A673 (cell line): ENCODE measurements around the gene PJA2.

ENCODE experiments used
- CTCF ChIP-seq: fragments of 300-800, 200-600 bp; sonication (generic); conservative IDR thresholded peaks from 2 replicates; pipeline ENCODE4 v1.5.1; 2017; ENCODE audit warnings: low read depth, mild to moderate bottlenecking, antibody characterized with exemption, low read length, moderate library complexity, mixed read lengths
- EZH2 ChIP-seq: fragments of 200-600 bp; sonication (generic); IDR thresholded peaks from 2 replicates; pipeline ENCODE4 v1.6.1; 2017; ENCODE audit warnings: borderline replicate concordance, low read depth, mild to moderate bottlenecking, mixed read lengths, antibody characterized with exemption, low read length; ENCODE audit not compliant: poor library complexity, severe bottlenecking

- TF ChIP-seq CTCF (no peak), EZH2 (no peak)
Measured at GRCh38 chr5:109448838-109449237, 39.1 kb upstream of the PJA2 start.
